Measurements from ENCODE around the gene SETD2.
A peak's percentile ranks its signal among the peaks of the same experiment; 100 is the strongest.
"Not testable (repeated sequence)": the region's sequence is repeated elsewhere in the genome, so short reads cannot be mapped to it uniquely, and the experiment has no call there.

SETD2 gene

DNA sequence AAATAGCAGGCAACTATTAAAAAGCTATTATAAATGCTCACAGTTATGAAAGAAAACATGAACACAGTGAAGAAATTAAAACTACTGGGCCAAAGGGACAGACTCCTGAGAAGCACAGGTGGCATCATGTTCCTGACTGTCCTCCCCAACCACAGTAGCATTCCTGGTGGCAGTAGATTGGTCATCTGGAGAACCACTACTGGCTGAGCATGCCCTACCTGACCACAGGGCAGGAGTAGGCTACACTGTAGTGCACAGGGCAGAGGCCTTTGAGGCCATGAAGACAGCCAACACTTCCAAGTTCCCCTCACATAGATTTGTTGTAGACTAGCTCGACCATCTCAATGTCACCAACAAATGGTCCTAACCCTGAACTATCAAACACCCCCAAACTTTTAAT lies 135.2 kb downstream of the SETD2 start:
- H3K27ac ChIP-seq (ENCODE audit: low read depth, low read length), result no peak overlapping the region
- no peaks in the 10 kb centered on the region for H3K9me3 ChIP-seq (ENCODE audit: low read length)

GRCh38 chr3:47028146-47028545 lies 135.8 kb downstream of the SETD2 start:
- Histone ChIP-seq H3K9ac (ENCODE audit: low read length) (no peak overlapping the region), H3K27ac (ENCODE audit: low read depth, low read length) (no peak overlapping the region), H3K27me3 (ENCODE audit: control insufficient read depth in 1 of 2, insufficient read depth in 2 of 2, low read length in 2 of 2) (no peaks in the 10 kb centered on the region), H3K36me3 (ENCODE audit: insufficient read depth, low read length) (no peaks in the 10 kb centered on the region), H3K9me3 (ENCODE audit: low read length) (no peaks in the 10 kb centered on the region), H3K4me3 (ENCODE audit: low read depth in 1 of 2, low read length in 2 of 2) (no peak overlapping the region), H3K4me1 (ENCODE audit: insufficient read depth, low read length) (peaks cover 5% of the 10 kb centered on the region)

More for the DNA sequence above, 135.2 kb downstream of the SETD2 start:
- Histone ChIP-seq H3K4me3 (ENCODE audit: low read depth in 1 of 2, low read length in 2 of 2) (no peak overlapping the region), H3K36me3 (ENCODE audit: insufficient read depth, low read length) (no peaks in the 10 kb centered on the region), H3K9ac (ENCODE audit: low read length) (no peak overlapping the region), H3K27me3 (ENCODE audit: control insufficient read depth in 1 of 2, insufficient read depth in 2 of 2, low read length in 2 of 2) (no peaks in the 10 kb centered on the region), H3K4me1 (ENCODE audit: insufficient read depth, low read length) (peaks cover 5% of the 10 kb centered on the region)

DNA sequence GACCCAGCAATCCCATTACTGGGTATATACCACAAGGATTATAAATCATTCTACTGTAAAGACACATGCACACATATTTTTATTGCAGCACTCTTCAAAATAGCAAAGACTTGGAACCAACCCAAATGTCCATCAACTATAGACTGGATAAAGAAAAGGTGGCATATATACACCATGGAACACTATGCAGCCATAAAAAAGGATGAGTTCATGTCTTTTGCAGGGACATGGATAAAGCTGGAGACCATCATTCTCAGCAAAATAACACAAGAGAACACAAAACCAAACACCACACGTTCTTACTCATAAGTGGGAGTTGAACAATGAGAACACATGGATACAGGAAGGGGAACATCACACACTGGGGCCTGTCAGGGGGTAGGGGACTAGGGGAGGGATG lies 137.5 kb downstream of the SETD2 start:
- not testable (repeated sequence) for H3K4me3 ChIP-seq (ENCODE audit: low read depth in 1 of 2, low read length in 2 of 2); H3K9ac ChIP-seq (ENCODE audit: low read length); H3K27ac ChIP-seq (ENCODE audit: low read depth, low read length); H3K36me3 ChIP-seq (ENCODE audit: insufficient read depth, low read length); H3K27me3 ChIP-seq (ENCODE audit: control insufficient read depth in 1 of 2, insufficient read depth in 2 of 2, low read length in 2 of 2); H3K9me3 ChIP-seq (ENCODE audit: low read length)
- H3K4me1 ChIP-seq (ENCODE audit: insufficient read depth, low read length), result peaks cover 14% of the 10 kb centered on the region

- H3K4me1 ChIP-seq (ENCODE audit: insufficient read depth, low read length), result peaks cover 27% of the 10 kb centered on the region
- no peaks in the 10 kb centered on the region for H3K36me3 ChIP-seq (ENCODE audit: insufficient read depth, low read length)
- H3K4me3 ChIP-seq (ENCODE audit: low read depth in 1 of 2, low read length in 2 of 2), result no peak overlapping the region
- H3K27ac ChIP-seq (ENCODE audit: low read depth, low read length), result no peak overlapping the region
- no peaks in the 10 kb centered on the region for H3K9me3 ChIP-seq (ENCODE audit: low read length)
- H3K9ac ChIP-seq (ENCODE audit: low read length), result no peak overlapping the region
- H3K27me3 ChIP-seq (ENCODE audit: control insufficient read depth in 1 of 2, insufficient read depth in 2 of 2, low read length in 2 of 2), result no peaks in the 10 kb centered on the region
Observed at GRCh38 chr3:47024932-47025331, 139.0 kb downstream of the SETD2 start.

- peak overlapping the region; percentile 58 for H3K27ac ChIP-seq (ENCODE audit: low read depth, low read length)
- no peak overlapping the region for H3K9ac ChIP-seq (ENCODE audit: low read length)
Observed at GRCh38 chr3:47022641-47023071, 141.3 kb downstream of the SETD2 start.

DNA sequence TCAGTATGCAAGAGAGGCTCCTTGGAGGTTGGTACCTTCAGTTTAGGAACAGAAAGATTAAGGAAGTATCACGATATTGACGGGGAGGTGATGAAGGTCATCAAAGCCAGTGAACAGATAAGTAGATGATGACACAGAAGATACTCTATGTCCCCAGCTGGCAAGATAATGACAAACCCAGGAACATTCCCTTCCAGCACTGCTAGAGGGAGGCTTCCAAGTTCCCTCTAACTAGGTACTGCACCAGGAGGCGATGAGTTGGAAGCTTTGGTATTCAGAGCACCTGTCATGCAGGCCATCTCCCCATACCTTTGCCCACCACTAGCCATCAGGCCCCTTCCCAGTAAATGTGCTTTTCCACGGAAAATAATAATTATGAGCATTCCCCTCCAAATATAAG lies 143.6 kb downstream of the SETD2 start:
- Histone ChIP-seq H3K27me3 (ENCODE audit: control insufficient read depth in 1 of 2, insufficient read depth in 2 of 2, low read length in 2 of 2) (no peaks in the 10 kb centered on the region), H3K36me3 (ENCODE audit: insufficient read depth, low read length) (peaks cover 34% of the 10 kb centered on the region), H3K9ac (ENCODE audit: low read length) (no peak overlapping the region), H3K9me3 (ENCODE audit: low read length) (no peaks in the 10 kb centered on the region), H3K4me3 (ENCODE audit: low read depth in 1 of 2, low read length in 2 of 2) (no peak overlapping the region), H3K4me1 (ENCODE audit: insufficient read depth, low read length) (peaks cover 32% of the 10 kb centered on the region), H3K27ac (ENCODE audit: low read depth, low read length) (no peak overlapping the region)

More at GRCh38 chr3:47022641-47023071, 141.3 kb downstream of the SETD2 start:
- Histone ChIP-seq H3K4me3 (ENCODE audit: low read depth in 1 of 2, low read length in 2 of 2) (peak overlapping the region in 1 of 2 donors; percentile 6), H3K9me3 (ENCODE audit: low read length) (no peaks in the 10 kb centered on the region), H3K36me3 (ENCODE audit: insufficient read depth, low read length) (peaks cover 22% of the 10 kb centered on the region), H3K27me3 (ENCODE audit: control insufficient read depth in 1 of 2, insufficient read depth in 2 of 2, low read length in 2 of 2) (no peaks in the 10 kb centered on the region), H3K4me1 (ENCODE audit: insufficient read depth, low read length) (peaks cover 32% of the 10 kb centered on the region)

- Histone ChIP-seq H3K27ac (ENCODE audit: low read depth, low read length) (no peak overlapping the region), H3K9me3 (ENCODE audit: low read length) (no peaks in the 10 kb centered on the region), H3K36me3 (ENCODE audit: insufficient read depth, low read length) (peaks cover 37% of the 10 kb centered on the region)
Observed at GRCh38 chr3:47019201-47019600, 144.7 kb downstream of the SETD2 start.

DNA sequence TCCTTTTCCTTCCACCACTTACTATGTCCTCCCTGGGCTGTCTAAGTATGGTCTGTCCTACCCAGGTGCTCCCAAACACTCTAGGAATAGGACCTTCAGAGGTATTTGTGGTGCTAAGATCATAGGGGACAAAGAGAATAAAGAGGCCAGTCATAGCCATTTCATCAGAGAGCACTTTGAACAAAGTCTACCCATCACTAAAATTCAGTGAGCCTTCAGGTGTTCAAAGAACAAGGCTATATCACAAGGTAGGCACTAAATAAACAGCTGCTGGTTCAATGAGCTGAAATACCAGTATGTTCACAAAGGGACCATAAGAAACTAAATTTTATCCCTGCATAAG lies 145.7 kb downstream of the SETD2 start:
- peaks cover 45% of the 10 kb centered on the region for H3K36me3 ChIP-seq (ENCODE audit: insufficient read depth, low read length)
- H3K27ac ChIP-seq (ENCODE audit: low read depth, low read length), result no peak overlapping the region
- peaks cover 28% of the 10 kb centered on the region for H3K4me1 ChIP-seq (ENCODE audit: insufficient read depth, low read length)
- no peak overlapping the region for H3K4me3 ChIP-seq (ENCODE audit: low read depth in 1 of 2, low read length in 2 of 2)
- no peaks in the 10 kb centered on the region for H3K27me3 ChIP-seq (ENCODE audit: control insufficient read depth in 1 of 2, insufficient read depth in 2 of 2, low read length in 2 of 2)
- no peak overlapping the region for H3K9ac ChIP-seq (ENCODE audit: low read length)
- H3K9me3 ChIP-seq (ENCODE audit: low read length), result no peaks in the 10 kb centered on the region

More at GRCh38 chr3:47019201-47019600, 144.7 kb downstream of the SETD2 start:
- H3K4me1 ChIP-seq (ENCODE audit: insufficient read depth, low read length), result peaks cover 28% of the 10 kb centered on the region
- H3K9ac ChIP-seq (ENCODE audit: low read length), result no peak overlapping the region
- no peaks in the 10 kb centered on the region for H3K27me3 ChIP-seq (ENCODE audit: control insufficient read depth in 1 of 2, insufficient read depth in 2 of 2, low read length in 2 of 2)
- H3K4me3 ChIP-seq (ENCODE audit: low read depth in 1 of 2, low read length in 2 of 2), result no peak overlapping the region

DNA sequence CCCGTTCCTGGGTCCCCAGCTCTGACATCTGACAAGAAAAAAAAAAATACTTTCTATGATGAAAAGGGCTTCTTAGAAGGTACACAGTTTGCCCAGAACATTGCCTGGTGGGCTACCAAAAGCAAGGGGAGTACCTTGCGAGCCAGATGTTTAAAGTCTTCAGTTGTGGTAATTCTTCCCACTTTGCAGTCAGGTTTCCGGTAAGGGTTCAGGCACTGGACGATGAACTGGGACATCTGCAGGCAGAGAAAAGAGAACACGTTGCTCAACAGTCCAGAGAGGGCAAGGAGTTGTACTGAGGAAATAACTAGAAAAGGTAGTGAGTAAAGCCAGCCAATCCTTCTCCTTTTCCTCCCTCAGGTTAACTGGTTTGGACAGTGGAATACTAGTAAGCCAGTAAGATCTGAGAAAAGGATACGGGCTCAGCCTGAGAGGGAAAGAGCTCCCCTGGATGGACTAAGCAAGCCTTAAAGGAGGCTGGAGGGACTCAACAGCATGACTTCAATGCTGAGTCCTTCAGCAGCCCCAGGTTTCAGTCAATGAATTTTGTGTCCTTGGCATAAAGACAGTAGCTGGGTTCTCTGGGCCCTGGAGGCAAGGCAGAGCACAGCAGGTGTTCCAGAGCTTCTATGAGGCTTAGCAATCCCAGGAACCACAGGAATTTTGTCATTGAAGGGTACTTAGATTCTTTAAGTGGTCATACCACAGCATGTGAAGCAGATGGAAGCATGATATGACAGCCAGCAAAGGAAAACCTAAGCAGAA lies 146.2 kb downstream of the SETD2 start:
- H3K9ac ChIP-seq (ENCODE audit: low read length), result no peak overlapping the region
- peaks cover 24% of the 10 kb centered on the region for H3K4me1 ChIP-seq (ENCODE audit: insufficient read depth, low read length)
- no peaks in the 10 kb centered on the region for H3K27me3 ChIP-seq (ENCODE audit: control insufficient read depth in 1 of 2, insufficient read depth in 2 of 2, low read length in 2 of 2)
- no peaks in the 10 kb centered on the region for H3K9me3 ChIP-seq (ENCODE audit: low read length)
- H3K27ac ChIP-seq (ENCODE audit: low read depth, low read length), result no peak overlapping the region
- H3K36me3 ChIP-seq (ENCODE audit: insufficient read depth, low read length), result peaks cover 45% of the 10 kb centered on the region
- H3K4me3 ChIP-seq (ENCODE audit: low read depth in 1 of 2, low read length in 2 of 2), result no peak overlapping the region

- Histone ChIP-seq H3K4me1 (ENCODE audit: insufficient read depth, low read length) (peaks cover 18% of the 10 kb centered on the region), H3K9me3 (ENCODE audit: low read length) (no peaks in the 10 kb centered on the region), H3K4me3 (ENCODE audit: low read depth in 1 of 2, low read length in 2 of 2) (no peak overlapping the region), H3K36me3 (ENCODE audit: insufficient read depth, low read length) (peaks cover 45% of the 10 kb centered on the region), H3K9ac (ENCODE audit: low read length) (no peak overlapping the region), H3K27ac (ENCODE audit: low read depth, low read length) (no peak overlapping the region), H3K27me3 (ENCODE audit: control insufficient read depth in 1 of 2, insufficient read depth in 2 of 2, low read length in 2 of 2) (no peaks in the 10 kb centered on the region)
Observed at GRCh38 chr3:47016934-47017435, 146.9 kb downstream of the SETD2 start.

DNA sequence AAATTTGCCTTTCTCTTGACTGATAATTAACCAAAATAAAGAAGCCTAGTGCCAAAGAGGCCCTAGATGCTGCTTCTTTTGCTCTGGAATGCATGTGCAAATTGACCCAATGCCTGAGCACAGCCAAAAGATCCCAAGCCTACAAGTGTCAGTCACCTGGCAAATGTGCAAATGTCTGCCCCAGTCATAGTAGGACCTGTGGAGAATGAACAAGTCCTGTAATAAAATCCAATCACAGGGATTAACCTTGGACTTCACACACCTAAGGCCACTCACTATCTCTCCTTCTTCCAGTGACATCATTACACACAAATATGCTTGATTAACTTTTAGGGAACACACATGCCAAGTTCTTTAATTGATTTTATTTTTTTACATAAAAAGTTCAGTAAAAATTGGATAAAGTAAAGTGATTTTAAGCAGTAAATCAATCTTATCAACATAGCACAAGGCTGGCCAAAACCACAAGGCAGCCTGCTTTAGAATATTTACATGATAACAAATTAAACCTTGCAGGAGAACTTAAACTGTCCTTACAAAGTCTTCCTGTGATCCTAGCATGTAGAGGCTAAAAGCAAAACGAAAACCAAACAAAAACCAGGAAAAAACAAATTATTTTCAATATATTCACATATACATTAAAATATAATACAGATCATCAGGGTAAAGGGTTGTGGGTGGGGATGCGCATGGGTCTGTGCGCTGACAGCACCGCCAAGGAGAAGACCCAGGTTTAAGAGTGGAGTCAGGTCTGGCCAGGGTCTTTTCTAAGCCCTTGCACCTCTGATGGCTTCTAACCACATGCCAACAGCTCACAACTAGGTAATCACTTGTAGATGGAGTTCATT lies 147.6 kb downstream of the SETD2 start:
- Histone ChIP-seq H3K4me3 (ENCODE audit: low read depth in 1 of 2, low read length in 2 of 2) (no peak overlapping the region), H3K9ac (ENCODE audit: low read length) (no peak overlapping the region), H3K9me3 (ENCODE audit: low read length) (no peaks in the 10 kb centered on the region), H3K36me3 (ENCODE audit: insufficient read depth, low read length) (peaks cover 45% of the 10 kb centered on the region), H3K27me3 (ENCODE audit: control insufficient read depth in 1 of 2, insufficient read depth in 2 of 2, low read length in 2 of 2) (no peaks in the 10 kb centered on the region), H3K27ac (ENCODE audit: low read depth, low read length) (no peak overlapping the region), H3K4me1 (ENCODE audit: insufficient read depth, low read length) (peaks cover 18% of the 10 kb centered on the region)

Data from muscle layer of colon (tissue), 2 donors.